MCF 10A (cell line): ENCODE measurements around the gene DAB1. TPM values are rescaled to one million over a fixed set of nuclear protein-coding genes. Genes with fewer than 3 reads are reported as not detected.

Experiments
- BruUV-seq: library from RNA; stranded (reverse); fragments of 400-500 nt; replicated peaks from 2 replicates; lab custom pipeline; 2021; lab: Mats Ljungman, UMichigan
- CTCF ChIA-PET: fragments of 300-600 bp; sonication (Branson Sonifier 250); formaldehyde crosslinking; extraction: SDS; loops from one replicate; lab custom pipeline; 2021; ENCODE audit warnings: antibody characterized with exemption, inconsistent platforms; lab: Yijun Ruan, JAX
- POLR2A ChIA-PET: fragments of 300-600, 350-650 bp; sonication (Branson Sonifier 250); formaldehyde crosslinking; extraction: SDS; loops from one replicate; lab custom pipeline; 2020; ENCODE audit warnings: antibody characterized with exemption, inconsistent platforms; lab: Yijun Ruan, JAX
- DNase-seq: peaks from one replicate; pipeline ENCODE4 v3.0.0-alpha.2; 2018; ENCODE audit not compliant: unreplicated experiment
- H3K27ac Mint-ChIP-seq: one replicate; pipeline ENCODE4 v1.8.0; 2022; ENCODE audit warnings: mild to moderate bottlenecking, low read depth, mixed read lengths; ENCODE audit not compliant: unreplicated experiment
- H3K27me3 Mint-ChIP-seq: one replicate; pipeline ENCODE4 v1.8.0; 2022; ENCODE audit warnings: mixed read lengths; ENCODE audit not compliant: insufficient read depth, unreplicated experiment
- H3K36me3 Mint-ChIP-seq: one replicate; pipeline ENCODE4 v1.8.0; 2022; ENCODE audit warnings: mild to moderate bottlenecking, moderate library complexity, mixed read lengths; ENCODE audit not compliant: insufficient read depth, unreplicated experiment
- H3K4me1 Mint-ChIP-seq: one replicate; pipeline ENCODE4 v1.8.0; 2022; ENCODE audit warnings: mixed read lengths; ENCODE audit not compliant: insufficient read depth, unreplicated experiment
- H3K4me3 Mint-ChIP-seq: one replicate; pipeline ENCODE4 v1.8.0; 2022; ENCODE audit warnings: mild to moderate bottlenecking, moderate library complexity, mixed read lengths; ENCODE audit not compliant: unreplicated experiment
- H3K9me3 Mint-ChIP-seq: one replicate; pipeline ENCODE4 v1.8.0; 2022; ENCODE audit warnings: mixed read lengths; ENCODE audit not compliant: unreplicated experiment
- CTCF ChIP-seq: fragments of 200-600 bp; IDR thresholded peaks from one replicate; pipeline ENCODE4 v1.8.0; 2022; ENCODE audit warnings: antibody characterized with exemption, mild to moderate bottlenecking; ENCODE audit not compliant: unreplicated experiment
- intact Hi-C: fragments of 100-400 bp; cut with micrococcal nuclease; formaldehyde crosslinking; loops from 2 replicates; pipeline ENCODE4 v1.14.1; 2022
- total RNA-seq: library from RNA; stranded (reverse); gene quantifications from 2 replicates; pipeline ENCODE4 v1.2.3, GENCODE V29; 2022

DAB1 gene
- total RNA-seq, 1 experiment from 2014 or later, result not detected

DNA sequence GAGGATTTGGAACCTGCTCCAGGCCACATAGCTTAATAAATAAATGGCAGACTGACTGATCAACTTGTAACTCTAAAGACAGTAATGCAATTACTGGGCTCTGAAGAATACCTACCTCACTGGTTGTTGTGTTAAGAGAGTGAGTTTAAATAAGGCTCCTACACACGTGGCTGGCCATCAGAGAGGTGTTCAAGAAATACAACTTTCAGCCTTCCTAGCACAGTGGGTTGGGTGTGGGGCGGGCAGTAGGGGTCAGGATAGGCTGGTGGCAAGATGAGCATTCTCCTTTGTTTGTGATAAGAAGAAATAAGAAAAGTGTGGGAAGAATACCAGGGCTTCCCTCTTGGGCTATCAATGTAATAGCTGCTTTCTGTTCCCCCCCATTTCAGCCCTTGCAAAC is 151.3 kb downstream of the DAB1 start:
- no TSS peak for BruUV-seq
- no peak overlapping the region for H3K4me3 Mint-ChIP-seq
- CTCF ChIA-PET, result interaction anchor here (0.6 to 1.6 kb wide), 5 partner anchors 10 to 73 kb away, joined by 3 to 4 read pairs (median 3); no protein-coding TSS in a partner anchor

DNA sequence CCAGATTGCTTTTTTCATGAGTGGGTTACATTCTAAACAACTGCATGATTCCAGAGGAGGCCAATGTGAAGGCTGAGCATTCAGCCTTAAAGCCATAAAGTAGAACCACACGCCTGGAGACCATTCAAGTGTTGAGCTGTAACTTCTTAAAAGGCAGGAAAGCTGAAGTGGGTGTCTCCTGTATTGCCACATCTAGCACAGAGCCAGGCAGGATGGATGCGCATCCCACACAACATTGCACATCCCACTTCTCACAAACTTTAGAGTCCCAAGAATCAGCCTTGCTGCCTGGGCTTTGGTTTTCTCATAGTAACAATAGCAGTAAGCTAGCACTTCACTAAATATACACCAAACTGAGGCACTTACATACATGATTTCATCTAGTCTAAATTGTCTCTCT is 151.7 kb downstream of the DAB1 start:
- Mint-ChIP-seq H3K27ac (no peak overlapping the region), H3K27me3 (no peaks in the 10 kb centered on the region), H3K9me3 (no peaks in the 10 kb centered on the region), H3K4me3 (no peak overlapping the region), H3K36me3 (no peaks in the 10 kb centered on the region), H3K4me1 (no peaks in the 10 kb centered on the region)
- DNase-seq, result no peak
- POLR2A ChIA-PET, result interaction anchor here (0.6 to 1.7 kb wide), 3 partner anchors 8 to 1631 kb away, joined by 3 to 7 read pairs (median 3); no protein-coding TSS in a partner anchor
- no peak for TF ChIP-seq CTCF
- CTCF ChIA-PET, result interaction anchor here (0.6 to 1.6 kb wide), 4 partner anchors 9 to 41 kb away, joined by 3 to 4 read pairs (median 3); no protein-coding TSS in a partner anchor
- intact Hi-C loops, result no loop called here
- BruUV-seq, result no TSS peak

More for the DNA sequence above, 151.3 kb downstream of the DAB1 start:
- H3K27ac Mint-ChIP-seq, result no peak overlapping the region
- TF ChIP-seq CTCF, result no peak
- intact Hi-C loops, result no loop called here
- H3K4me1 Mint-ChIP-seq, result no peaks in the 10 kb centered on the region
- no peaks in the 10 kb centered on the region for H3K9me3 Mint-ChIP-seq
- no peak for DNase-seq
- H3K27me3 Mint-ChIP-seq, result no peaks in the 10 kb centered on the region
- POLR2A ChIA-PET, result interaction anchor here (0.7 kb wide), 1 partner anchor 1631 kb away, joined by 3 read pairs; no protein-coding TSS in a partner anchor
- H3K36me3 Mint-ChIP-seq, result no peaks in the 10 kb centered on the region

- CTCF ChIA-PET, result interaction anchor here (0.7 to 1.6 kb wide), 5 partner anchors 8 to 51 kb away, joined by 3 to 4 read pairs (median 3); no protein-coding TSS in a partner anchor
- no peak for TF ChIP-seq CTCF
- POLR2A ChIA-PET, result interaction anchor here (1.0 to 1.7 kb wide), 2 partner anchors 10 to 12 kb away, joined by 3 to 7 read pairs; no protein-coding TSS in a partner anchor
- H3K36me3 Mint-ChIP-seq, result no peaks in the 10 kb centered on the region
- no TSS peak for BruUV-seq
- H3K4me1 Mint-ChIP-seq, result no peaks in the 10 kb centered on the region
- H3K4me3 Mint-ChIP-seq, result no peak overlapping the region
- no peak overlapping the region for H3K27ac Mint-ChIP-seq
- no peaks in the 10 kb centered on the region for H3K27me3 Mint-ChIP-seq
- DNase-seq, result peak; percentile 32
- intact Hi-C loops, result no loop called here
- H3K9me3 Mint-ChIP-seq, result no peaks in the 10 kb centered on the region
These were observed 152.7 kb downstream of the DAB1 start for GRCh38 chr1:57270927-57271698.

GRCh38 chr1:57269630-57270225 is 154.1 kb downstream of the DAB1 start:
- DNase-seq, result no peak
- ChIA-PET POLR2A (no interaction called here), CTCF (interaction anchor here (0.6 to 1.1 kb wide), 3 partner anchors 9 to 652 kb away, joined by 3 to 4 read pairs (median 3); no protein-coding TSS in a partner anchor)
- no peaks in the 10 kb centered on the region for H3K4me1 Mint-ChIP-seq
- no peak for TF ChIP-seq CTCF
- H3K27me3 Mint-ChIP-seq, result no peaks in the 10 kb centered on the region
- no peak overlapping the region for H3K27ac Mint-ChIP-seq
- intact Hi-C loops, result no loop called here
- no peaks in the 10 kb centered on the region for H3K36me3 Mint-ChIP-seq
- H3K4me3 Mint-ChIP-seq, result no peak overlapping the region
- H3K9me3 Mint-ChIP-seq, result no peaks in the 10 kb centered on the region
- no TSS peak for BruUV-seq
